Neuronal stem cell (in vitro differentiated cells): ENCODE data around the gene BSND.
A peak's percentile ranks its signal among the peaks of the same experiment; 100 is the strongest.

Experiments
- DNase-seq: peaks from one replicate; pipeline ENCODE4 v3.0.0-alpha.2; 2013; ENCODE audit warnings: low spot score
- H2AFZ ChIP-seq: one replicate; pipeline ENCODE4 v1.6.1; 2013; ENCODE audit warnings: mild to moderate bottlenecking, low read length, inconsistent platforms
- H2AK5ac ChIP-seq: 2 replicates; pipeline ENCODE4 v1.6.1; 2013; ENCODE audit warnings: low read depth, mild to moderate bottlenecking, inconsistent platforms, low read length, moderate library complexity, mixed read lengths
- H2BK120ac ChIP-seq: 2 replicates; pipeline ENCODE4 v1.6.1; 2013; ENCODE audit warnings: low read depth, mild to moderate bottlenecking, inconsistent platforms, low read length, moderate library complexity, mixed read lengths
- H2BK12ac ChIP-seq: one replicate; pipeline ENCODE4 v1.6.1; 2013; ENCODE audit warnings: low read length, inconsistent platforms
- H2BK15ac ChIP-seq: 2 replicates; pipeline ENCODE4 v1.6.1; 2013; ENCODE audit warnings: mild to moderate bottlenecking, low read length, inconsistent platforms, mixed read lengths
- H2BK5ac ChIP-seq: one replicate; pipeline ENCODE4 v1.6.1; 2013; ENCODE audit warnings: inconsistent platforms, mild to moderate bottlenecking, low read length, moderate library complexity
- H3K14ac ChIP-seq: one replicate; pipeline ENCODE4 v1.6.1; 2013; ENCODE audit warnings: low read length, inconsistent platforms
- H3K18ac ChIP-seq: 2 replicates; pipeline ENCODE4 v1.6.1; 2013; ENCODE audit warnings: low read length, inconsistent platforms
- H3K23ac ChIP-seq: 2 replicates; pipeline ENCODE4 v1.6.1; 2013; ENCODE audit warnings: low read depth, mild to moderate bottlenecking, mixed read lengths, low read length, inconsistent platforms; ENCODE audit not compliant: poor library complexity
- H3K27ac ChIP-seq: replicated peaks from 3 replicates; pipeline ENCODE4 v1.5.1; 2013; ENCODE audit warnings: low read length, inconsistent platforms
- H3K27me3 ChIP-seq, 3 experiments: 2 replicates each; pipeline ENCODE4 v1.6.1; 2013; ENCODE audit warnings: low read length in 3 of 3, mild to moderate bottlenecking in 2 of 3, inconsistent platforms in 1 of 3, low read depth in 1 of 3, mixed read lengths in 1 of 3, moderate library complexity in 1 of 3; ENCODE audit not compliant: control insufficient read depth in 3 of 3, insufficient read depth in 3 of 3
- H3K36me3 ChIP-seq, 2 donors: replicated peaks in 1 of 2; 2 replicates each; pipeline ENCODE4 v1.6.1; 2013; ENCODE audit warnings: low read length in 2 of 2; ENCODE audit not compliant: control insufficient read depth in 2 of 2, insufficient read depth in 2 of 2
- H3K4ac ChIP-seq: 2 replicates; pipeline ENCODE4 v1.6.1; 2013; ENCODE audit warnings: inconsistent platforms, mild to moderate bottlenecking, low read length, moderate library complexity
- H3K4me1 ChIP-seq, 2 donors: 1 replicate in 1 of 2; 2 replicates in 1 of 2; pipeline ENCODE4 v1.6.1; 2013; ENCODE audit warnings: low read length in 2 of 2, low read depth in 1 of 2; ENCODE audit not compliant: control insufficient read depth in 2 of 2, insufficient read depth in 1 of 2
- H3K4me2 ChIP-seq: one replicate; pipeline ENCODE4 v1.6.1; 2013; ENCODE audit warnings: mild to moderate bottlenecking, low read length, inconsistent platforms; ENCODE audit not compliant: insufficient read depth, poor library complexity, severe bottlenecking
- H3K4me3 ChIP-seq, 2 donors: 2 replicates each; pipeline ENCODE4 v1.5.1; 2013; ENCODE audit warnings: low read length in 2 of 2, mild to moderate bottlenecking in 2 of 2, inconsistent platforms in 1 of 2, moderate library complexity in 1 of 2
- H3K79me1 ChIP-seq: one replicate; pipeline ENCODE4 v1.6.1; 2013; ENCODE audit warnings: low read depth, mild to moderate bottlenecking, inconsistent platforms, low read length, moderate library complexity
- H3K9ac ChIP-seq: one replicate; pipeline ENCODE4 v1.6.1; 2013; ENCODE audit warnings: mild to moderate bottlenecking, low read depth, low read length, inconsistent platforms; ENCODE audit not compliant: poor library complexity
- H3K9me3 ChIP-seq, 2 donors: replicated peaks in 1 of 2; 2 replicates each; pipeline versions ENCODE3 to v1.6.1; 2013; ENCODE audit warnings: low read length in 2 of 2, mild to moderate bottlenecking in 2 of 2, inconsistent platforms in 1 of 2, low read depth in 1 of 2, mixed read lengths in 1 of 2, moderate library complexity in 1 of 2; ENCODE audit not compliant: control insufficient read depth in 2 of 2, insufficient read depth in 1 of 2
- H4K8ac ChIP-seq: one replicate; pipeline ENCODE4 v1.6.1; 2013; ENCODE audit warnings: low read depth, mild to moderate bottlenecking, inconsistent platforms, low read length, moderate library complexity
- H4K91ac ChIP-seq: one replicate; pipeline ENCODE4 v1.6.1; 2013; ENCODE audit warnings: low read length, low read depth, mild to moderate bottlenecking, inconsistent platforms; ENCODE audit not compliant: poor library complexity
- WGBS, 2 donors: extraction: QIAGEN DNeasy Blood & Tissue Kit; methylation state at CpG; one replicate each; pipeline ENCODE4 v1.1.7; 2013; ENCODE audit warnings: missing lambda C conversion rate in 2 of 2, mixed read lengths in 1 of 2; ENCODE audit not compliant: insufficient read length in 2 of 2, insufficient replicate concordance in 1 of 2; ENCODE audit errors: extremely low coverage in 2 of 2; 5-methylcytosine and 5-hydroxymethylcytosine counted together

BSND gene

DNA sequence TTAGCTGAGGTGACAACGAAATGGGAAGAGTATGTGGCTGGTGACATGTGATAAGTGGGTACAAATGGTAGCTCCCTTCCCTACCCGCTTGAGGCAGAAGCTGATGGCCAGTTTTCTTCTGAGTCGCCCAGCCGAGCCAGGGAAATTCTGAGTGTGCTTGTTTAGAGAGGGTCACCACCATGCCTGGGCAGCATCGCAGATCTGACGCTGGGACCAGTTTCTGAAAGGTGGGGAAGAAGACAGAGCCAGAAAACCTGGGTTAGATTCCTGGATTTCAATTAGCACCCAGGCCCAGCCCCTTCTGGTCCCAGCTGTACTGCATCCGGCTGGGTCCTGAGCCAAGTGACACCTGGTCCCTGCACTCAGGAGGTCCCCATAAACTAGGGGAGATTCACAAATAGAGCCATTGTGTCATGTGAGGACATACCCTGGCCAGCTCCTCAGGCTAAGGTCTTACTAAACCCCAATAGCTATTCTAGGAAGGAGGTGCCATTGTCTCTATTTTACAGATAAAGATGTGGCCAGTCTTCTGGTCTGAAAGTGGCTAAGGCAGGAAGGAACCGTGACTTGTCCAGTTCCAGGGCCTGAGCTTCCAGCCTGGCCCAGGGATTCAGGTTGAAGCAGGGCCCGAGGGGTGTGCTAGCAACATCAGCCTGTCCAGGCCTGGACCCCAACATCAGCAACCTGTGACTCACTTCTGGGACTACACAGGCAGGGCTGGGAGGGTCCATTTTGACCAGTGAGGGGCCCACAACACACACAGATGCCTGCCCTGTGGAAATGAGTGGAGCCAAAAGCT, 20.0 kb upstream of the BSND start:
- Histone ChIP-seq H2AFZ (no peak overlapping the region), H3K79me1 (no peaks in the 10 kb centered on the region), H3K18ac (peak overlapping the region; percentile 65), H3K14ac (peak overlapping the region; percentile 21), H4K91ac (no peak overlapping the region), H3K4me1 (peaks cover 0 to 4% of the 10 kb centered on the region in 2 donors), H2AK5ac (peak overlapping the region; percentile 78), H3K36me3 (no peaks in the 10 kb centered on the region), H3K27ac (no peak overlapping the region), H3K4me2 (no peak overlapping the region), H3K27me3 (peaks cover 5 to 84% (median 35%) of the 10 kb centered on the region in 3 experiments), H4K8ac (no peak overlapping the region), H3K4ac (no peak overlapping the region), H2BK15ac (peak overlapping the region; percentile 42), H3K9me3 (no peaks in the 10 kb centered on the region), H3K23ac (no peak overlapping the region), H2BK12ac (no peak overlapping the region), H3K4me3 (no peak overlapping the region), H3K9ac (no peak overlapping the region), H2BK5ac (peak overlapping the region; percentile 16), H2BK120ac (no peak overlapping the region)
- no peak for DNase-seq
- no CpG with 5 or more reads among the region's 9 CpGs for WGBS, 2 donors

GRCh38 chr1:54979327-54979891, 19.3 kb upstream of the BSND start:
- Histone ChIP-seq H2BK5ac (peak overlapping the region; percentile 16), H3K9me3 (no peaks in the 10 kb centered on the region), H2AK5ac (peak overlapping the region; percentile 8), H2BK15ac (peak overlapping the region; percentile 42), H3K4me3 (no peak overlapping the region), H3K27ac (no peak overlapping the region), H3K36me3 (no peaks in the 10 kb centered on the region), H3K14ac (peak overlapping the region; percentile 25), H2AFZ (no peak overlapping the region), H3K27me3 (peaks cover 5 to 89% (median 35%) of the 10 kb centered on the region in 3 experiments), H3K23ac (no peak overlapping the region), H3K4me2 (no peak overlapping the region), H2BK12ac (no peak overlapping the region), H2BK120ac (no peak overlapping the region), H4K8ac (no peak overlapping the region), H4K91ac (no peak overlapping the region), H3K18ac (no peak overlapping the region), H3K79me1 (no peaks in the 10 kb centered on the region), H3K4ac (no peak overlapping the region), H3K9ac (no peak overlapping the region), H3K4me1 (peaks cover 0 to 4% of the 10 kb centered on the region in 2 donors)
- no peak for DNase-seq
- WGBS, 2 donors = no CpG with 5 or more reads among the region's 5 CpGs

DNA sequence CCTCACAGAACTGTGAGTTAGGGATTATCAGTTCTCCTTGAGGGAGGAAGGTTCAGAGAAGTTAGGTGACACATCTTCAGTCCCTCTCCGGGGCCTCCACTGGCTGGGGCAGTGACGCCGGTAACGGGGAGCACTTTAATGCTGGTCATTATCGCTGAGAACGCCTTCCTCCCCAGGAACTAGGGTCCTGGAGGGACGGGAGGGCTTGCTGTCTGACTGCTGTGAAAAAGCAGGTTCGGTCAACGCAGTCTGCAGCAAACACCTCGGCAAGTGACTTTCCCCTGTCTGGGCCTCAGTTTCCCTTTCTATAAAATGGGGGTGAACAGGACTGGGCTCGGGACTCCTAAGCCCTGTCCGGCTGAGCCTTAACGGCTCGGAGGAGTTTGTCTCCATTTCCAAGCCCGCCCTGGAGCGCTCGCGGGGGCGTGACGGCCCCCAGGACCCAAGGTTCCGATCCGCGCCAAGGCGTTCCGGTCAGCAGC, 18.6 kb upstream of the BSND start:
- Histone ChIP-seq H3K27me3 (peaks cover 5 to 95% (median 35%) of the 10 kb centered on the region in 3 experiments), H3K4me3 (peak overlapping the region in 1 of 2 donors; percentile 73), H3K9me3 (no peaks in the 10 kb centered on the region), H3K18ac (peak overlapping the region; percentile 77), H3K36me3 (no peaks in the 10 kb centered on the region), H2BK5ac (no peak overlapping the region), H3K4me1 (peaks cover 0 to 4% of the 10 kb centered on the region in 2 donors), H2AK5ac (peak overlapping the region; percentile 41), H3K23ac (no peak overlapping the region), H4K8ac (no peak overlapping the region), H3K14ac (peak overlapping the region; percentile 25), H4K91ac (no peak overlapping the region), H2BK120ac (no peak overlapping the region), H3K27ac (no peak overlapping the region), H3K4me2 (peak overlapping the region; percentile 81), H2BK15ac (peak overlapping the region; percentile 38), H2BK12ac (no peak overlapping the region), H3K9ac (peak overlapping the region; percentile 51), H3K79me1 (no peaks in the 10 kb centered on the region), H2AFZ (peak overlapping the region; percentile 68), H3K4ac (no peak overlapping the region)
- no peak for DNase-seq
- no CpG with 5 or more reads among the region's 25 CpGs for WGBS, 2 donors
